Epidermal melanocyte (primary cell): ENCODE measurements around the gene OBSCN.

ENCODE experiments used
- DNase-seq: peaks from one replicate; pipeline ENCODE4 v3.0.0; 2011; ENCODE audit warnings: low spot score; ENCODE audit not compliant: insufficient read length

Gene OBSCN

DNA sequence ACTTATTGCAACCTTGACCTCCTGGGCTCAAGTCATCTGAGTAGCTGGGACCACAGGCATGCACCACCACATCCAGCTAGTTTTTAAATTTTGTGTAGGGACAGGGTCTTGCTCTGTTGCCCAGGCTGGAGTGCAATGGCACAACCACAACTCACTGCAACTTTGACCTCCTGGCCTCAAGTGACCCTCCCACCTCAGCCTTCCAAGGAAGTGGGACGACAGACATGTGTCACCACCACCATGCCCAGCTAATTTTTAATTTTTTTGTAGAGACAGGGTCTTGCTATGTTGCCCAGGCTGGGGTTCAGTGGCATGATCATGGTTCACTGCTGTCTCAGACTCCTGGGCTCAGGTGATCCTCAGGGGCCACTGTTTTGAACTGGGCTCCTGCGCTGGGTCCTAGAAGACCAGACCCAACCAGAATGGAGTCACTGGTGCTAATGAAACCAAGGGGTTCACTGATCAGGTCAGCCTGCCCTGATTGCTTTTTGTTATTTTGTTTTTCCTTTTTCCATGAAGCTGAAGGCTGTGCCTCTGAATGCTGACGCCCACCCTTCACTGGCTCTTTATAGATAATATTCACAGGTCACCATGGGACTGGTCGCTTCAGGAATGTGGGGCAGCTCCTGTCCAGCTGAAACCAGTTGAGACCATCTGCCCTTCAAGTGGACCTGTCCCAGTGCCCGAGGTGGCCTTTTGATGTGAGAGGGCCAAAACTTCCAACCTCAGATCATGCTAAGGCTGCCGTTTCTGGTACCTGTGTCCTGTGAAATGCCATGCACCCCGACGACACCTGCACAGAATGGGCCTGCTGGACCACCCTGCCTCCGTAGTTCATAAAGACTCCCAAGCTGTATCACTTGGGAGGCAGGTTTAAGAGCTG, 203.9 kb downstream of the OBSCN start:
- no peak for DNase-seq

DNA sequence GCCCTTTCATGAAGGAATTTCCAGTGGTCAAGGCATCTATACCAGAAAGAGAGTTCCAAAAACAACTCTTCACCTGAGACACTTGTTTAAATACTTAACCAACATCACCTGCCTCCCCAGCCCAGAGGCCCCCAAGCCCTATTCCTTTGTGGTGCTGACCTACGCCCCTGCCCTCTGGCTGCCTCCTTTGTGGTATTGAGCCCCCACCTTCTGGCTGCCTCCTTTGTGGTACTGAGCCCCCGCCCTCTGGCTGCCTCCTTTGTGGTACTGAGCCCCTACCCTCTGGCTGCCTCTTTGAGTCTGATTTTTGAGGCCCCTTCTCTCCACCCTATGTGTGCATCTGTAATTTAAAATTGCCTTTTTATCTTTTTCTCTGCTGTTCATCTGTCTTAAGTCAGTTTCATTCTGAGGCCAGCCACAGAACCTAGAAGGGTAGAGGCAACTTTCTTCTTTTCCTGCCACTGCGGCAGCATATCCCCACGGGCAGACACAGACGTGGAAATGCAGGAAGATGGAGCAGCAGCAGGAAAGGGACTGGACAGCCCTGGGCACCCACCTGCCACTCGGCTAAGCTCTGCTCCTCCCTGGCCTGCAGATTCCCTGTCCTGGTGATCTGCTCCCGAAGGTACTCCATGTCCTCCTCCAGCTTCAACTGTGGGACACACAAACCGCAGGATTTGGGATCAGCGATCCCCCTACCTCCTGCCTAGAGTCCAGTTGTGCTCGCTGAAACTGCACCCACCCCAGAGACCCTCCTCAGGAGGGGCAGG, 205.6 kb downstream of the OBSCN start:
- no peak for DNase-seq

DNA sequence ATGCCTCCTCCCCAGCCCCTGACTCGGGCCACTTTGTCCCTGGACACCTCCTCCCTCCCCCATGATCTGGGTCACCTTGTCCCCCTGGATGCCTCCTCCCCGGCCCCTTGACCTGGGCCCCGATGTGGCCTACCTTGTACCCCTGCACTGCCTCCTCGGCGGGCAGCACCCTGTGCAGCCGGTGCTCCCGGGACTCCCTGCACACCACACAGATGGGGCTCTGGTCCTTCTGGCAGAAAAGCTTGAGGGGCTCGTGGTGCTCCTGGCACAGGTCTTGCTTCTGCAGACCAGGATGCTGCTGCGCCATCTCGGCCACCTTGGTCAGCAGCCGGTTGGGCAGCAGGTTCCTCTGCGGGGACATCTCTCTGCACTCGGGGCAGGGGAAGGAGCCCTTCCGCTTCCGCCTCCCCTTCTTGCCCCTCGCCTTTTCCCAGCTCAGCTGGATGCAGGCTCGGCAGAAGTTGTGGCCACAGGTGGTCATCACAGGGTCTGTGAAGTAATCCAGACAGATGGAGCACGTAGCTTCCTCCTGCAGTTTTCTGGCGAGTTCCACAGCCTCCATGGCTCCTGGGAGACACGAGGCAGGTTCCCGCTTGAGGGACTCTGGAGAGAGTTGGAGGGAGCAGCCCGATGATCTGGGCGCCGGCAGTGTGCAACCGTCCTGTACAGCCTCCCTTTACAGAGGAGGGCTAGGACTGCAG, 206.8 kb downstream of the OBSCN start:
- DNase-seq: no peak

DNA sequence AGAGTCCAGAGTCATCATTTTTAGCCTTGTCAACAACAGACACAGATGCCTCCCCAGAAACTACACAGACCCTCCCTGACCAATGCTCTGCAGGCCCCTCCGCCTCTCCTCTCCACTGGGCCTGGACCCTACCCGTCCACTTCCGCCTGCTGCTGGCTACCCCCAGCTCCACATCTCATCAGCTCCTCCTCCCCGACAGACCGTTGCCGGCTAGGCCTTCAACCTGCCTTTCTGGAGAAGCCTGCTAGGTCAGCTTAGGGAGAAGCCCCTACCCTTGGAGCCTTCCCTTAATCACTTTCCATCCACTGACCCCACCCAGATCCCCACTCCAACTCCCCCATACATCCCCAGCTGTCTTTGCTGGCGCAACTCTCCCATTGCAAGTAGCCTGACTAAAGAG, 207.4 kb downstream of the OBSCN start:
- DNase-seq: no peak

DNA sequence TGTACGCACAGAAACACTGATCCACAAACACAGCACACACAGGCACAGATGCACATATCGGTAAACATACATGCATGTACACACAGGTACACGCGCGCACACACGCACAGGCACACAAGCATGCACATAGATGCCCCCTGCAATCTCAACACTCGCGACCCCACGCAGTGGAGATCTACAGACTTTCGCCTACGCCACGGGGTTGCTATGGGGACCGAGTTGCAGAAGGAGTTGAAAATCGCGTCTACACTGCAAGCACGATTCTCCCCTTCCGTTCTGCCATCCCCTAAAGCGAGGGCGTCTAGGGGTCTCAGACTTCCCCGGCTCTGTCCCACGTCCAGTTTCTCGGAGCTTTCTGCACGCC, 208.0 kb downstream of the OBSCN start:
- no peak for DNase-seq

DNA sequence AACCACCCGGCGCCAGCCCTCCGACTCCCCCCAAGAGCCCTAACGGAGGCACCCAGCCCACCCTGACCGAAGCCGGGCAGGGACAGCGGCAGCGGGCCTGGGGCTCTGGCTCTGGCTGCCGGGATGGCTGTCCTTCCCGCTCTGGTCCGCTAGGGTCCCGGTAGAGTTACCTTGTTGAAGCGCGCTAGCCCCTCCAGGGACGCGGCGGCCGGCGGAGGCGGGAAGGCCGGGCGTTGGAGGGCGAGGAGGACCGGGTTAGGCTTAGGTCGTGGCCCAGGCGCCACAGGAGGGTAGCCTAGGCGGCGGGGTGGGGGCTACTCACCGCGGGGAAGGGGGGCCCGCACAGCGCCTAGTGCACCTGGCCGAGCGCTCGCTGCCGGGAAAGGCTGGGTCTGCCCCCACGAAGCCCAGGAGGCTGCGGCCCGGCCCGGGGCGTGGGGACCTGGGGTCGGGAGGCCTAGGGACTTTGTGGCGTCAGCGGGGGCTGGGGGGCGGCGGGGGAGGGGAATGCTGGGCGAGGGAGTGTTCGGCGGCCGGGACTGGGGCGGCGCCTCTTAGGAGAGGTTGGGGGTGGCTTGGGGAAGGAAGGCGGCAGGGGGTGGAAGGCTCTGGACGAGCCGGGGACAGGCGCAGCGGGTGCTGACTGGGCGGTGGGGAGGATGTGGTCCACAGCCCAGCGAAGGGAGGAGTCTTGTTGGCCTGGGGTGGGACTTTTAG, 208.5 kb downstream of the OBSCN start, which contains the start of gene TRIM17:
TSS of gene TRIM17 (minus strand) at position 645 of the 717 bp plus-strand sequence. CDS start 1,789 bp downstream, outside the sequence.
- peak; percentile 31 for DNase-seq

DNA sequence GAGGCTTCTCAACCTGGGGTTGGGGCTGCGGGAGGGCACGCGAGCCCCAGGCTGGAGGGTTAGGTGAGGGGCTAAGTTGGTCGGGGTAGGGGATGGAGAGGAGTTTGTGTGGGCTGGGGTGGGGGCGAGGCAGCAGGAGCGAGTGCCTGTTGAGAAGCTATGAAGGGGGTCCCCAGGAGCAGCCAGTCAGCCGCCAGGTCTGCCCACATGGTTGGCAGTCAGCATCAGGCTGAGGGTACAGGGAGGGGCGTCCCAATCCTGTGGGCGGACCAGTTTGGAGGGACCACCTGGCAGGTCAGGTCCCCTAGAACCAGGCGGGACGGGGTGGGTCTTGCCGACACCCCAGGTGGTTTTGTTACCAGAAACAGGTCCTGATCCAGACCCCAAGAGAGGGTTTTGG, 209.2 kb downstream of the OBSCN start:
- no peak for DNase-seq

DNA sequence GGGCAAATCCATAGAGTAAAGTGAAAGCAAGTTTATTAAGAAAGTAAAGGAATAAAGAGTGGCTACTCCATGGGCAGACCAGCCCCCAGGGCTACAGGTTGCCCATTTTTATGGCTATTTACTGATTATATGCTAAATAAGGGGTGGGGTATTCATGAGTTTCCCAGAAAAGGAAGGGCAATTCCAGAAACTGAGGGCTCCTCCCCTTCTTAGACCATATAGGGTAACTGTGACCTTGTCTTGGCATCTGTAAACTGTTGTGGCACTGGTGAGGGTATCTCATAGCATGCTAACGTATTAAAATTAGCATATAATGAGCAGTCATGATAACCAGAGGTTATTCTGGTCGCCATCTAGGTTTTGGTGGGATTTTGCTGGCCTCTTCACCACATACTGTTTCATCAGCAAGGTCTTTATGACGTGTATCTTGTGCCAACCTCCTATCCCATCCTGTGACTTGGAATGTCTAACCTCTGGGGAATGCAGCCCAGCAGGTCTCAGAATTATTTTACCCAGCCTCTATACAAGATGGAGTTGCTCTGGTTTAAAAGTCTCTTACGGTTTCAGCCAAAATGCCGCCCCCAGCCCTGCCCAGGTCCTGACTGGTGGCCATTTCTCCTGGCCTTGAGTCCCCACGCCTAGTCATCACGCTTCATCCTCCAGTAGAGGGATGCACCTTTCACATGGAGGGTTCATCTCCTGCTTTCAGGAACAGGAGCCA, 209.8 kb downstream of the OBSCN start:
- DNase-seq: no peak

DNA sequence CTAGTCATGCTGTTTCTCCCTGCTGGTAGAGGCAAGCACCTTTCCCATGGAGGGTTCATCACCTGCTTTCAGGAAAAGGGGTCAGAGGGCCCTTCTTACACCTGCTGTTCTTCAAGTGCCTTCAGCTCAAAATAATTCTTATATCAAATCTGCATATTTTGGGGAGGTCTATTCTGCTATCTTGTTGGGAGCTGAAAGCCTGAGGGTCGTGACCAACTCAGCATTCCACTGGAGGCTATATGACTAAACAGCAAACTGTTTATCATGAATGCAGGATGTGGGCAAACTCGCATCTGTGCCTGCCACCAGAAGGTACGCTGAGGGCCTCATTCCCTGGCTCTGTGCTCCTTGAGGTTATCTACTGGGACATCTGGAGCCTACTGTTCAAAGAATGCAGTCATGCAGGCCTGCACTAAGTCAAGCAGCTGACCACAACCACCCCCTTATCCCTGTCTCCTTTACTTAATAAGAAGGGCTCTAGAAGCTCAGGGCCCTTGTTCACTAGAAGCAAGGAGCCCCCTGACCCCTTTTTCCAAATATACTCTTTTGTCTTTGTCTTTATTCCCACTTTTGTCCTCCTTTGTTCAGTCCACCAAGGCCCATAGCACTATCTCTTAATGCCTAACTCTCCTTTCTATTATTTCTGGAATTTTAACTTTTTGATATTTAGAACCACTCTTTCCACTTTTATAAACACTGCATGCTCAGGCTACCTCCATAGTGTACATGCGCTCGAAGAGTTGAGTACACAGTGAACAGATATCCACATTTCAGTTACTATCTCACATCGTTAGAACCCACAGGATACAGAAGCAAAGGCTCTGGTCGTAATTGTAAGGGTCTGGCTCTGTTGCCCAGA, 213.4 kb downstream of the OBSCN start:
- no peak for DNase-seq

DNA sequence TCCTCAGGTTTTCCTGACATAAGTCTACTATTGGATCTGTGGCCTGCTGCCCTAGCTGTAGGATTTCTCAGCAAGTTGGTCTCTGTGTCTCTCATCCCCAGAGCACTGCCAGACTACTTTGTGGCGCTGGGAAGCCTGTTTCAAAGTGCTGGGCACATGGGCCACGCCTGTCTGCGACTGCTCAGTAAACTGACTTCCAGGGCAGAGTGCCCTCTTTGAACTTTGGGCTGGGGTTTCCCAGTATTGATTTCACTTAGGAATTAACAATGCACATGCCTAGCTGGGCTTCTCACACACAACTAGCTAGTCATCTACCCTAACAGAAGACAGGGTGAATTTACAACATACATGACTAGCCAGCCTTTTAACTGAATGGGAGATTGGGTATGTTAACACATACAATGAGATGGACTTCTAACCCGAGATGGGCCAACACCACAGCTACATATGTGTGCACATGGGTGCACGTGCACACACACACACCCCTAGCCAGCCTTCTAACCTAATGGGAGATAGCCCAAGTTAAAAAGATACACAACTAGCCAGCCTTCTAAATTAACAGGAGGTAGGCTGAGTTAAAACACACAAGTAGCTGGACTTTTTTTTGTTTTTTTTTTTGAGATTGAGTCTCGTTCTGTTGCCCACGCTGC, 215.7 kb downstream of the OBSCN start:
- no peak for DNase-seq

DNA sequence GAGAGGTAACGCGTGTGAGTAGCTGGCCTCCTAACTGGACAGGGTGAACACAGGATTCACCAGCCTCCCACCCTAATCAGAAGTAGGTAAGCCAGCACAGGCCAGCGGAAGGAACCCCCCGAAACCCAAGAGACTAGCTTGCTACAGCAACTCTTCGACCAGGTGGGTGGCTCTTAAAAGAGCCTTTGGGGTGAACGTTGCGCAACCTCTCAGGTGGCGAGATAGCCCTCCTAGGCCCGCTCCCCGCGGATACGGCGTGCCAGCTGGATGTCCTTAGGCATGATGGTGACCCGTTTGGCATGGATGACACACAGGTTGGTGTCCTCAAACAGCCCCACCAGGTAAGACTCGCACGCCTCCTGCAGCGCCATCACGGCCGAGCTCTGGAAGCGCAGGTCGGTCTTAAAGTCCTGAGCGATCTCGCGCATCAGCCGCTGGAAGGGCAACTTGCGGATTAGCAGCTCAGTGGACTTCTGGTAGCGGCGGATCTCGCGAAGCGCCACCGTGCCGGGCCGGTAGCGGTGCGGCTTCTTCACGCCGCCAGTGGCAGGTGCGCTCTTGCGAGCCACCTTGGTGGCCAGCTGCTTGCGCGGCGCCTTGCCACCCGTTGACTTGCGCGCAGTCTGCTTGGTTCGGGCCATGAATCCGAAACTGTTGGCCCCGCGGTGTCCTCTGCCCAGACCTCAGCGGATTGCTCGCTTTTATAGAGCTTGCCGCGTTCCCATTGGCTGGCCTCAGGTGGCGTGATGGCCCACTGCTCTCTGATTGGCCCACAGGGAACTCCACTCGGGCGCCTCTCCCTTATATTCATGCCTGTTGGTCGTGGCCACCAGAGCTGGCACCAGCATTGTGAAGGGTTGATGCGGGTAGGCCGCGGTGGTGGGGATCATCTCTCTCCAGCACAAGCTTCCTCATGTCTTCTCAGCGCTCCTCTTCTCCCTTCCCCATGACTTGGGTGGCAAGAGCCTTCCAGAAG, 217.1 kb downstream of the OBSCN start:
- no peak for DNase-seq

DNA sequence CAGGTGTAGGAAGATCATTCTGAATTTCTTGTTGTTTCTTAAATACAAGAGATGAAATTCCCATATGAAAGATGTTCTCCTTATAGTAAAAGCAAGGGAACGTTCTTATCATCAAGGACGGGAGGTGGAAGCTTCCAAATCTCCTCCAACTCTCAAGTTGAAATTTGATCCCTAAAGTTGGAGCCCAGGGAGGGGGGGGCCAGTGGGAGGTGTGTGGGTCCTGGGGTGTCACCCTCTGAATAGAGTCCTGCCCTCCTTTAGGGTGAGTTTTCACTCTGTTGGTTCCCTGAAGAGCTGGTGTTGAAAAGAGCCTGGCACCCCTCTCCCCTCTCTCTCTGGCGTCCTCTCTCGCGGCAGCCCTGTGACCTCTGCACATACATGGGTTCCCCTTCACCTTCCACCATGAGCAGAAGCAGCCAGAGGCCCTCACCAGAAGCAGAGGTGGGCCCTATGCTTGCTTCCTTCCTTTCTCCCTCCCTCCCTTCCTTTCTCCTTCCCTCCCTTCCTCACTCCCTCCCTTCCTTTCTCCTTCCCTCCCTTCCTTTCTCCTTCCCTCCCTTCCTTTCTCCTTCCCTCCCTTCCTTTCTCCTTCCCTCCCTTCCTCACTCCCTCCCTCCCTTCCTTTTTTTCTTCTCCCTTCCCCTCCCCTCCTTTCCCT, 218.8 kb downstream of the OBSCN start:
- DNase-seq: no peak

DNA sequence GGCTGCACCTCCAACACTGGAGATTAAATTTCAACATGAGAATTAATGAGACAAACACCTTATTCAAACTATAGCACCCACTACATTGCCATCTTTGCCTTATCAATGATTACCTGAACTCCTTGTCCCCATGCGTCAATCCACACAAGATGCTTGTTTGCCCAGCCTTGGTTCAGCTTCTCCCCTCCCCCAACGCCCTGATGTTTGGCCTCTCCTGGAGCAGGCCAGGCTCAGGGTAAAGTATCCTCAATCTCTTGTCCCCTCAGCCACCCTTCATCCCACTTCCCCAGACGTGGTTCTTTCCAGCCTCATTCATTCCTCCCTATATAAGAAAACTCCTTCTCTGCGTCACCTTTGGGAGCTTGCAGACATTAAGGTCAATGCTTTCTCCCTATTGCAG, 220.6 kb downstream of the OBSCN start:
- no peak for DNase-seq
